NCI-H774 (cell line): ENCODE results near the gene POMGNT2.

Experiments used
- DNase-seq: peaks from one replicate; lab custom pipeline; 2025; lab: John Stamatoyannopoulos, UW

POMGNT2 gene

GRCh38 chr3:43102773-43103480, 3.0 kb downstream of the POMGNT2 start:
- DNase-seq: peak; percentile 12

- DNase-seq: no peak
These were observed 7.1 kb downstream of the POMGNT2 start for GRCh38 chr3:43098761-43099160.

DNA sequence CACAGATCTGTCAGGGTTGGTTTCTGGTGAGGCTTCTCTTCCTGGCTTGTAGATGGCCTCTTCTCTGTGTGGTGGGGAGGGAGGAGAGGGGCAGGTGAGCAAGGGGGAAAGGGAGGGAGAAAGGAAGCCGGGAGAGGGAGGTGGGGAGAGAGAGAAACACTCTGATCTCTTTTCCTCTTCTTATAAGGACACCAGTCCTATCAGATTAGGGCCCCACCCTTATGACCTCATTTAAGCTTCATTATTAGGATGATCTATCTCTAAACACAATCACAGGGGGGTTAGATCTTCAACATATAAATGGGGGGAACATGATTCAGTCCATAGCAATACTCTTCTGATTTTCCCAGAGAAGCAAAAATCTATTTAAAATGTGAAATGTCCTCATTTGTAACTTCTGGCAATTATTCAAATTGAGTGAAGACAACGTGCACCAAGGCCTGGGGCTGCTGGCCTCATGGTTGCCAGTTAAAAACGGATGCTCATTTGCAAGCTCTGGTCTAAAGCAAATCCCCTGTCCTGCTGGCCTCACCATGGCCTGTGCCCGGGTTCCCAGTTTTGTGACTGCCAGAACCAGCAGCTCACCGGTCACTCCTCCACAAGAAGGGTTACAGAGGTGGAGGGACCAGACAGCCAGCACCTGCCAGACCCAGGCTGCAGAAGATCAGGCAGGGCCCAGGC, 8.3 kb downstream of the POMGNT2 start:
- no peak for DNase-seq

DNA sequence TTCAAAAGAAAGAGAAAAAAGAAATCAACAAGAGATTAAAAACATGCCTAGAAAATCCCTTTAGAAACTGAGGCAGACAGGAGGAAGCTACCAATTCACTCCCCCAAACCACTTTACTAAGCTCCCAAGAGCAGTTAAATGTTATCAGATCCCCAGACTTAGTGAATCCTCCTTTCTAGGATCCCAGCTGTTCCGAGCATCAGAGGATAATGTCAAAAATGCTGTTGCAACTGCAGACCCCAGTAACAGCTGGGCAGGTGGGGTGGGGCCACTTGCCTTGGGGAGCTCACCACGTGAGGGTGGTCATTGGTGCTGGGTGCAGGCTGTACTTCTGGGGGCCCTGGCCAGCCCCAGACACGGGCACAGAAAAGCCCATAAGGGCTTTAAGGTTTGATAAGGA, 9.1 kb downstream of the POMGNT2 start:
- DNase-seq: no peak

- no peak for DNase-seq
These were observed 10.5 kb downstream of the POMGNT2 start for GRCh38 chr3:43095370-43095769.

DNA sequence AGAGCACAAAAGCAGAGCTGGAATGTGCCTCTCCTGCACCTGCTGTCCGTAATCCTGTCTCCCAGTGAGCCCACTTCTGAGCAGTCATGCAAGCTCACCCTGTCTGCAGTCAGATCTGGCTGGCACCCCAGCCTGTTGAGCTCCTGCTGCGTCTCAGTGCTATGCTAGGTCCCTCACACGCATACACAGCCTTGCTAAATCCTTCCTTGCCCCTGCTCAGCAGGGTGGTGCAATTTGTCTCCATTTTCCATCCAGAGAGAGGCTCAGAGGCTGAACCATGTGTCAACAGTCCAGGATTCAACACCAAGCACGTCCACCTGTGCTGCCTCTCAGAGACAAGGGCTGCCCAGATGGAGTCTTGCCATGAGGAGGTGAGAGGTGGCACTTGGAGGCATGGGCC, 11.0 kb downstream of the POMGNT2 start:
- no peak for DNase-seq

DNA sequence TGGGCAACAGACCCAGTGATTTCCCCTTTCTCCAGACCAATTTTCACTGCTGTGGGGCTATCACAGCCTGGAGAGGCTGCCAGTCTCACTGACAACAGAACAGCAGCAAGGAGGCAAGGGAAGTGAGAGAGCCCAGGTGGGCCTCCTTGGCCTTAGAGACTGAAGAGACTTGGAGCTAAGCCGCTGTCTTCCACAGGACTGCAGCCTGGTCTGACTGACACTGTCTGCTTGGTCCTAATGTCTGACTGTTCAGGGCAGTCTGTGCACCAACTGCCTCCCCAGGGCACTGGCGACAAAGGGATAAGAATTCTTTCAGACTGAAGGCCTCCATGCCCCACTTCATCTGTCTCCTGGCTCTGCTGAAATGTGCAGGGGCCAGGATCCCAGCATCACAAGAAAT, 11.5 kb downstream of the POMGNT2 start:
- no peak for DNase-seq

- DNase-seq: no peak
These were observed 11.9 kb downstream of the POMGNT2 start for GRCh38 chr3:43093974-43094373.

DNA sequence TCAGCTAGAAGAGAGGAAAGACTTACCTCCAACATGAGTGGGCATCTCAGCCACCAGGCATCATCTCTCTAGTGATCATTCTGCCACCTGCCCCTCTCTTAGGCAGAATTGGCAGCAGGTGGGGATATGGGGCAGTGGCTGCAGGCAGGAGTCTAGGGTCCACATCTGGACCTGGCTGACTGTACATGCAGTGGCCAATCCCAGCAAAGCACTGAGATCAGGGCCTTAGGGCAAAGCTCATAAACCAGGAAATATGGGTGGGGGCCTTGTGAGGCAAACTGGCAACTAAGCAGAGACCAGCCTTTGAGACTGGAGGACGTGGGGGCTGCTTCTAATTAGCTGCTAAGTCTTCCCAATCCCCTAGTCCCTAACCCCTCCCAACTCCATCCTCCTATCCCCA, 12.9 kb downstream of the POMGNT2 start:
- no peak for DNase-seq

DNA sequence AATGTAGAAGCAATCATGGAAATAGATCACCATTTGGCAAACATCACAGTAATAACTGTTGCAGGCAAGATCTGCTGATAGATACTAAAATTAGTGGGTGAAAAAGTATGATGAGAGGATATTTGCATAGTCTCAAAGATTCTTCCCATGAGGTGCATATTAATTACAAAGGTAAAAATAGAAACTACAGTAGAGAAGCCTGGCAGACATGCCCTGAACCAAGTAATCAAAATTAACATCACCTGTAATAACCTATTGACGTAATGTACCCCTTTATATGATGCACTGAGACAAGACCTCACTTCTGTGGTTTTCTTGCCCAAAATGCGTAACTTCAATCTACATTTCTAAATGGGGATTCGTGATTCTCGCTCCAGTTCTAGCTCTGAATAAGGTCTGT, 14.4 kb downstream of the POMGNT2 start:
- DNase-seq: no peak

DNA sequence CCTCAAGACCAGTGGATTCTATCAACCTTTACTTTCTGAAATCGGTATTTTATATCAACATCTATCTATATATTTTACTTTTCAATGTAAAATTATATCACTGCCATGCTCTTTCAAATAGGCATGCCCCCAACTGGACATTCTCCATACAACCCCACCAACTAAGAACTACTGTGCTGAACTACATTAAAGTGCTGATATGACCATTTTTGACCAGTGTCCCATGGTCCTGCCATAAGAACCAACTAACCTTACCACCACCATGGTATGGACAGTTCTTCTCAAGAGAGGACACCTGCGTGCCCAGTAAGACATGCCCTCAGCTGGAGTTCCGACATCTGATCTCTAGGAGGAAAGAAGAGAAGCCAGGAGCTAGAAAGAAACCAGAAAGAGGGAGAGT, 15.6 kb downstream of the POMGNT2 start:
- no peak for DNase-seq

DNA sequence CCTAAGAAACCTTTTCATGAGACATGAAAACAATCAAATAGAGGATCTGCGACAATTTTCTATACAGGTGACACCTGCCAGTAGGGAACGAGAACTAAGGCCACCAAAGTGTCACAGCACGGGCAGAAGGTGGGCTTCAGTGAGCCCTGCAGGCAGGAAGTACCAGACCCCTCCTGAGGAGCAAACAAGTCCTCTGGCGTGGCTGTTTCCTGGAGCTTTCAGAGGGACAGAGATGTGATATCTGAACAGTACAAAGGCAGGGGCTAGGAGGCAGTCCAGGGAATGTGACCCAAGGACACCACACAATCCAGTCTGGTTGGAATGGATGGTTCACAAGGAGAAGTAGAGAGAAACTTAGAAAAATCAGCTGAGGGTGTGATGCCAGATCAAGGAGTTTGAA, 16.8 kb downstream of the POMGNT2 start:
- DNase-seq: no peak

DNA sequence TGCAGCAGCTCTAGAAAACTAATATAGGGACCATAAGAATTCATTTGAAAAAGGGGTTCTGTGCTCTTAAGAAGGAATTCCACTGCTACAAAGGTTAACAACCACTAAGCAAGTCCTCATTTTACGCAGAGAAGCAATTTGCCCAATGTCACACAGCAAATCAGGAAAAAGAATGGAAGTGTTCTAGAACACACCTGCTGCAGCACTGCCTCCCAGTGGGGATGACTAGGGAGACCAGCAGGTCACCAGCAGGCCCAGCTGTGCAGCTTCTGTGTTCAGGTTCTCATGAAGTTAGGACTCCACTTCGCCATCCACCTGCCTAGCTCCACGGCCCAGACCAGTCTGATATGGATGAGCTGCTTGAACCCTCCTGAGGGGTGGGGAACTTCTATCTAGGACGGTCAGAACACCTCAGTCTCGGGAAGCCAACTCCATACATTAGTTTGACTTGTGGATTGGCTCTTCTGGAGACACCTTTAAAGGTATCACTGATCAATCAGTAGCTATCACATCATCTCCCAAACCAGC, 18.6 kb downstream of the POMGNT2 start:
- no peak for DNase-seq

- DNase-seq: no peak
These were observed 19.3 kb downstream of the POMGNT2 start for GRCh38 chr3:43086460-43087165.

- DNase-seq: no peak
These were observed 23.4 kb downstream of the POMGNT2 start for GRCh38 chr3:43082457-43082856.

DNA sequence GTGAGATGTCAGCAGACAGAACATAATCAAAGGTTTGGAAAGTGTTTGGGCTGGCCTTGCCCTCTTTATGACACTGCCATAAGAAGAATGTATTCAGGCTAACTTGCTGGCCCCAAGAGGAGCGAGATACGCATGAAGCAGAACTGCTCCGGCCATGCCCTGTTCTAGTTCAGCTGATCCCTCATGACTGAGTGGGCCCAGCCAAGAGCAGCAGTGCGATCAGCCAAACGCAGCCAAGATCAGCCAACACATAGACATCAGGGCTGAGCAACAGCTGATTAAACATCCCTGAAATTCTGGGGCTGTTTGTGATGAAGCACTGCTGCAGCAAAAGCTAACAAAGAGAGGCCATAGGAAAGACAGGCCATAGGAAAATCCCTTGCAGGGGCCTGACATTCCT, 24.1 kb downstream of the POMGNT2 start:
- no peak for DNase-seq

GRCh38 chr3:43080726-43081568, 24.9 kb downstream of the POMGNT2 start:
- DNase-seq: no peak

GRCh38 chr3:43079536-43080332, 26.1 kb downstream of the POMGNT2 start:
- DNase-seq: no peak

- DNase-seq: no peak
These were observed 28.2 kb downstream of the POMGNT2 start for GRCh38 chr3:43077707-43078106.

GRCh38 chr3:43077261-43077660, 28.6 kb downstream of the POMGNT2 start:
- DNase-seq: no peak

- no peak for DNase-seq
These were observed 29.0 kb downstream of the POMGNT2 start for GRCh38 chr3:43076857-43077256.
